Ishikawa (cell line): ENCODE measurements around the gene CDK9.

Experiments
- CEBPB ChIP-seq: IDR thresholded peaks from 2 replicates; pipeline ENCODE4 v1.6.1; 2012
- EGR1 ChIP-seq: IDR thresholded peaks from 2 replicates; pipeline ENCODE4 v1.6.1; 2012
- EP300 ChIP-seq: IDR thresholded peaks from 2 replicates; pipeline ENCODE4 v1.6.1; 2012; ENCODE audit warnings: borderline replicate concordance
- NFIC ChIP-seq: IDR thresholded peaks from 2 replicates; pipeline ENCODE4 v1.6.1; 2012
- RAD21 ChIP-seq: IDR thresholded peaks from 2 replicates; pipeline ENCODE4 v1.6.1; 2012; ENCODE audit warnings: low read depth
- TAF1 ChIP-seq: IDR thresholded peaks from 2 replicates; pipeline ENCODE4 v1.6.1; 2012; ENCODE audit warnings: low read depth, mild to moderate bottlenecking
- TCF12 ChIP-seq: IDR thresholded peaks from 2 replicates; pipeline ENCODE4 v1.6.1; 2012; ENCODE audit warnings: low read depth
- YY1 ChIP-seq: IDR thresholded peaks from 2 replicates; pipeline ENCODE4 v1.6.1; 2012; ENCODE audit warnings: low read depth
- ZBTB7A ChIP-seq: IDR thresholded peaks from 2 replicates; pipeline ENCODE4 v1.6.1; 2012; ENCODE audit warnings: low read depth

DNA sequence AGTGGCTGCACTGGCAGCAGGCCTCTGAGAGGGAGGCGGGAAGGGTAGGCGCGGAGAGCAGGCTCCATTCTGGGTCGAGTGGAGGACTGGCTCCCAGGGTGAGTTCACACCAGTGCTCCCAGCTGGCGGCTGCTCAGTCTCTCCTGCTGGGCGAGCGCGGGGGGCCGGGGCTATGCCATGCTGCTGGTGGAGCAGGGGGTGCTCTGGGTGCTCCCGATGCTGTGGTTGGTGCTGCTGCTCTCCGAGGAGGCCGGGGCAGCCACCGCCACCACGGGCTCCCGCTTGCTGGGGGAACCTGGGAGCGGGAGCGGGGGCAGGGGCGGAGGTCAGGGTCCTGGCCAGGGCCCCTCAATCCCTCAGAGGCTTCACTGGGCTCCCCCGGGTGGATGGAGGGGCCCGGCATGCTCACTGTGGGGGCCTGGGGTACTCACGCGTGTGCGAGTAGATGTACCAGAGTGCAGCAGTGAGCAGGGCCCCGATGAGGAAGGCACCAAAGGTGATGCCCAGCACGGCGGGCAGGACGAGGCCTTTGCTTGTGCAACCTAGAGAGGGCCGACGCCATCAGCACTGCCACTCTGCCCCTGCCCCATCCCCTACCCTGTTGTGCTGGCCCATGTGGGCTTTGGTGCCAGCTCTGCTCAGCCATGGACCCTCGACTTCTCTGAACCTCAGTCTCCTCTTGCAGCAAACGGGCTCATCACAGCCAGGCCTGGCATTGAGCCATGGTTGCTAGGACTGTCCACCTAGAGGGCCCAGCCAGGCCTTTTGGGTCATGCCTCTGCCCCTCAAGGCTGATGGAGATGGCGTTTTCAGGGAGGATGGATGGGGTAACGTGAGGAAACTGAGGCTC, 29.9 kb downstream of the CDK9 start:
- TF ChIP-seq YY1 (no peak), EP300 (no peak), CEBPB (no peak), RAD21 (no peak), TAF1 (no peak), TCF12 (no peak), ZBTB7A (no peak), NFIC (no peak), EGR1 (no peak)
